GM21360 (cell line): Measurements from ENCODE around the gene PARP4.
A peak's percentile ranks its signal among the peaks of the same experiment; 100 is the strongest.
"Not testable (repeated sequence)": the region's sequence is repeated elsewhere in the genome, so short reads cannot be mapped to it uniquely, and the experiment has no call there.

Source experiments
- ATAC-seq: cut with Tn5 transposase; IDR thresholded peaks from one replicate; pipeline ENCODE4 v1.9.1; 2021; ENCODE audit warnings: mild to moderate bottlenecking, moderate library complexity; ENCODE audit not compliant: unreplicated experiment

The PARP4 gene

GRCh38 chr13:24506283-24506682 lies 6.3 kb downstream of the PARP4 start:
- not testable (repeated sequence) for ATAC-seq

- ATAC-seq: no peak
These were observed 6.8 kb downstream of the PARP4 start for GRCh38 chr13:24505756-24506155.

- ATAC-seq: no peak
These were observed 7.3 kb downstream of the PARP4 start for GRCh38 chr13:24505256-24505655.

GRCh38 chr13:24503379-24503696 lies 9.2 kb downstream of the PARP4 start:
- ATAC-seq: no peak

GRCh38 chr13:24502533-24503378 lies 9.8 kb downstream of the PARP4 start:
- no peak for ATAC-seq

GRCh38 chr13:24500977-24501376 lies 11.6 kb downstream of the PARP4 start:
- no peak for ATAC-seq

- no peak for ATAC-seq
These were observed 14.8 kb downstream of the PARP4 start for GRCh38 chr13:24497742-24498141.

GRCh38 chr13:24496295-24496694 lies 16.3 kb downstream of the PARP4 start:
- not testable (repeated sequence) for ATAC-seq

- ATAC-seq: no peak
These were observed 17.3 kb downstream of the PARP4 start for GRCh38 chr13:24495151-24495729.

- no peak for ATAC-seq
These were observed 19.2 kb downstream of the PARP4 start for GRCh38 chr13:24493356-24493755.

- no peak for ATAC-seq
These were observed 20.7 kb downstream of the PARP4 start for GRCh38 chr13:24491845-24492244.

- no peak for ATAC-seq
These were observed 22.9 kb downstream of the PARP4 start for GRCh38 chr13:24489721-24490120.

GRCh38 chr13:24488092-24488491 lies 24.5 kb downstream of the PARP4 start:
- not testable (repeated sequence) for ATAC-seq

- ATAC-seq: not testable (repeated sequence)
These were observed 26.4 kb downstream of the PARP4 start for GRCh38 chr13:24486017-24486657.

- no peak for ATAC-seq
These were observed 38.9 kb downstream of the PARP4 start for GRCh38 chr13:24473686-24474085.

GRCh38 chr13:24472129-24472528 lies 40.4 kb downstream of the PARP4 start:
- not testable (repeated sequence) for ATAC-seq

- no peak for ATAC-seq
These were observed 49.5 kb downstream of the PARP4 start for GRCh38 chr13:24463078-24463477.

- ATAC-seq: no peak
These were observed 52.3 kb downstream of the PARP4 start for GRCh38 chr13:24460256-24460655.

GRCh38 chr13:24459726-24460125 lies 52.9 kb downstream of the PARP4 start:
- no peak for ATAC-seq

- peak; percentile 48 for ATAC-seq
These were observed 53.3 kb downstream of the PARP4 start for GRCh38 chr13:24459234-24459633.

GRCh38 chr13:24458736-24459135 lies 53.8 kb downstream of the PARP4 start:
- no peak for ATAC-seq

GRCh38 chr13:24456396-24456795 lies 56.2 kb downstream of the PARP4 start:
- ATAC-seq: no peak
